ENCODE measurements around the gene MRC2.

The MRC2 gene

DNA sequence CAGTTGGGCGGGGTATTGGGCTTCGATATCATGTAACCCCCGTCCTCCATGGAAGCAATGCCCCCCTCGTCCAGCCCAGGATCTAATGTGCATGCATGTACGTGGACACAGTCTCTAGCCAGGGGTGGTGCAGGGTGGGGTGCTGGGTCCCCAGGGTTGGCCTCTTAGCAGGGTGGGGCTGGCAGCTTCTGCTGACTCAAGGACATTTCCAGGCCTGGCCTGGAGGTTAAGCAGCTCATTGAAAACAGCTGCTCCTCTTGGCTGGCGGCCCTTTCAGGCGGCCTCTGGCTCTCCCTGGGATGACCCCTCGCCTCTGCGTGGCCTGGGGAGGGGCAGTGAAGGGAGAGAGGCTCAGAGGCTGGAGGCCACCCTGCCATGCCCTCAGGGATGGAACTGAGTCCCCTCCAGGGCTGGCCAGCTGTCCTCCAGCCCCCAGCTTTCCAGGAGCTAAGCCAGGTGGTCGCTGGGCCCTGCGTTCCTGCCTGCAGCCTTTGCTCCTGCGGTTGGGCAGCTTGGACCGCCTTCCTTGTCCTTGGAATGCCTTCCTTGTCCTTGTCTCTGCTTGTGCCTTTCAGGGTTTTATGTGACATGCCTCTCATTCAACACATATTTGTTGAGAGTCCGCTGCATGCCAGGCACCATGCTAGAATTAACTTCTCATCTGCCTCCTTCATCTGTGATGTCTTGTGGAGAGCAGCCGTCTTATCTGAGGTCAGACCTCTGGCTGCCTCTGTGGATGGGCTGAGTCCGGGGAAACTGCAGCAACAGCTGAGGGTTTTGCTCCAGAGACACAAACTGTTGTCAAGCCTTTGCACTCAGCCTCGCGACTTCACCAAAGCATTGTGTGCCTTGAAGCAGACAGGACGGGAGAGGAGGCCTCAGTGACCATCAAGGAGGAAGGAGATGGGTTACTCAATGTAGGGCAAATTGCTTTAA lies 26.6 kb downstream of the MRC2 start:
- peaks cover 17% of the 10 kb centered on the region for H3K4me1 ChIP-seq (ENCODE audit: insufficient read depth, low read length)
- DNase-seq (no peak), ATAC-seq (ENCODE audit: insufficient read depth, low read depth) (0 out of 3 replicates have a peak, but pooled peaks have one; percentile 3)
- H3K9me3 ChIP-seq (ENCODE audit: insufficient read depth, low read length, severe bottlenecking) = no peaks in the 10 kb centered on the region
- H3K4me2 ChIP-seq (ENCODE audit: insufficient read depth, low read length) = no peak overlapping the region
- no peak overlapping the region for H2AFZ ChIP-seq (ENCODE audit: low read depth, low read length)
- no peak overlapping the region for H3K9ac ChIP-seq (ENCODE audit: low read depth, low read length)
- H4K20me1 ChIP-seq (ENCODE audit: insufficient read depth, low read length) = no peaks in the 10 kb centered on the region
- TF ChIP-seq, protein P1, sequence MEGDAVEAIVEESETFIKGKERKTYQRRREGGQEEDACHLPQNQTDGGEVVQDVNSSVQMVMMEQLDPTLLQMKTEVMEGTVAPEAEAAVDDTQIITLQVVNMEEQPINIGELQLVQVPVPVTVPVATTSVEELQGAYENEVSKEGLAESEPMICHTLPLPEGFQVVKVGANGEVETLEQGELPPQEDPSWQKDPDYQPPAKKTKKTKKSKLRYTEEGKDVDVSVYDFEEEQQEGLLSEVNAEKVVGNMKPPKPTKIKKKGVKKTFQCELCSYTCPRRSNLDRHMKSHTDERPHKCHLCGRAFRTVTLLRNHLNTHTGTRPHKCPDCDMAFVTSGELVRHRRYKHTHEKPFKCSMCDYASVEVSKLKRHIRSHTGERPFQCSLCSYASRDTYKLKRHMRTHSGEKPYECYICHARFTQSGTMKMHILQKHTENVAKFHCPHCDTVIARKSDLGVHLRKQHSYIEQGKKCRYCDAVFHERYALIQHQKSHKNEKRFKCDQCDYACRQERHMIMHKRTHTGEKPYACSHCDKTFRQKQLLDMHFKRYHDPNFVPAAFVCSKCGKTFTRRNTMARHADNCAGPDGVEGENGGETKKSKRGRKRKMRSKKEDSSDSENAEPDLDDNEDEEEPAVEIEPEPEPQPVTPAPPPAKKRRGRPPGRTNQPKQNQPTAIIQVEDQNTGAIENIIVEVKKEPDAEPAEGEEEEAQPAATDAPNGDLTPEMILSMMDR (IDR thresholded peaks at IDR 0.05; ENCODE audit: borderline replicate concordance, extremely low read depth, low read length, poor library complexity, severe bottlenecking) = no peak
- no peak for TF ChIP-seq EZH2 (IDR thresholded peaks at IDR 0.05; ENCODE audit: borderline replicate concordance, low read depth, low read length, severe bottlenecking)
- no peak overlapping the region for H3K27ac ChIP-seq (ENCODE audit: low read length)
- H3K4me3 ChIP-seq (ENCODE audit: low read depth in 1 of 2, low read length in 2 of 2) = no peak overlapping the region
- no peaks in the 10 kb centered on the region for H3K27me3 ChIP-seq (ENCODE audit: insufficient read depth, low read length, poor library complexity)
- no peaks in the 10 kb centered on the region for H3K79me2 ChIP-seq (ENCODE audit: insufficient read depth, low read length)
- H3K36me3 ChIP-seq (ENCODE audit: insufficient read depth, low read length) = 0 out of 2 replicates have a peak, but pooled peaks cover 4% of the 10 kb centered on the region

DNA sequence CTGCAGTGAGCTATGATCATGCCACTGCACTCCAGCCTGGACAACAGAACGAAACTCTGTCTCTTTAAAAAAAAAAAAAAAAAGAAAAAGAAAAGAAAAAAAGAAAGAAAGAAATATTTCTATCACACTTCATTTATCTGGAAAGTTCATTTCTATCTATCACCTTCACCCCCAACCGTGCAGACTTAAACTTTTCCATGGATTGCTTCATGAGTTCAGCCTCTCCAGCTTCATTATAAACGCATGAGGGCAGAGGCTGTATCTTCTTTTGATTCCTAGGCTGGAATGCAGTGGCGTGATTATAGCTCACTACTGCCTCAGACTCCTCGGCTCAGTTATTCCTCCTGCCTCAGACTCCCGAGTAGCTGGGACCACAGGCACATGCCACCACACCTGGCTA lies 28.2 kb downstream of the MRC2 start:
- H3K4me3 ChIP-seq (ENCODE audit: low read depth in 1 of 2, low read length in 2 of 2) = no peak overlapping the region
- H2AFZ ChIP-seq (ENCODE audit: low read depth, low read length) = no peak overlapping the region
- H3K9ac ChIP-seq (ENCODE audit: low read depth, low read length) = no peak overlapping the region
- no peak overlapping the region for H3K4me2 ChIP-seq (ENCODE audit: insufficient read depth, low read length)
- H3K36me3 ChIP-seq (ENCODE audit: insufficient read depth, low read length) = 0 out of 2 replicates have a peak, but pooled peaks cover 4% of the 10 kb centered on the region
- ATAC-seq (ENCODE audit: insufficient read depth, low read depth) = no peak
- no peaks in the 10 kb centered on the region for H3K79me2 ChIP-seq (ENCODE audit: insufficient read depth, low read length)
- H3K4me1 ChIP-seq (ENCODE audit: insufficient read depth, low read length) = peaks cover 17% of the 10 kb centered on the region
- no peaks in the 10 kb centered on the region for H4K20me1 ChIP-seq (ENCODE audit: insufficient read depth, low read length)
- no peak for DNase-seq
- H3K27ac ChIP-seq (ENCODE audit: low read length) = no peak overlapping the region
- peaks cover 6% of the 10 kb centered on the region for H3K9me3 ChIP-seq (ENCODE audit: insufficient read depth, low read length, severe bottlenecking)
- TF ChIP-seq, protein P1 (IDR thresholded peaks at IDR 0.05; ENCODE audit: borderline replicate concordance, extremely low read depth, low read length, poor library complexity, severe bottlenecking) = no peak
- TF ChIP-seq EZH2 (IDR thresholded peaks at IDR 0.05; ENCODE audit: borderline replicate concordance, low read depth, low read length, severe bottlenecking) = no peak
- no peaks in the 10 kb centered on the region for H3K27me3 ChIP-seq (ENCODE audit: insufficient read depth, low read length, poor library complexity)

DNA sequence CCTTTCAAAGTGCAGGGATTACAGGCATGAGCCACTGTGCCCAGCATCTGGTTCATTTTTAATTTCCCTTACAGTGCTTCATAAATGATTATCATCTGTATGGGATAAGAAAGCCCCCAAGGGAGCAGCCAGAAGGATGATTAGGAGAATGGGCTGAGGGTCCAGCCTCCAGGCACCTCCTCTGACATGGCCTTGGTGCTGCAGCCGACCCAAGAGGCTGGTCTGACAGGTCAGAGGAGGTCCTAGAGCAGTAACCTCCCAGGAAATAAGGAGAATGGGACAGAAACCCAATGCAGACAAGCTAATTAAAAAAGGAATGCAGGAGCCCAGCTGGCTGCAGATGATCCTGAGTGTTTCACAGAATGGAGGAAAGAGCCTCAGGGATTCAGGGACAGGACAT lies 29.0 kb downstream of the MRC2 start:
- no peak overlapping the region for H3K4me3 ChIP-seq (ENCODE audit: low read depth in 1 of 2, low read length in 2 of 2)
- TF ChIP-seq EZH2 (IDR thresholded peaks at IDR 0.05; ENCODE audit: borderline replicate concordance, low read depth, low read length, severe bottlenecking) = no peak
- H3K9ac ChIP-seq (ENCODE audit: low read depth, low read length) = no peak overlapping the region
- no peak overlapping the region for H3K27ac ChIP-seq (ENCODE audit: low read length)
- H3K36me3 ChIP-seq (ENCODE audit: insufficient read depth, low read length) = 0 out of 2 replicates have a peak, but pooled peaks cover 4% of the 10 kb centered on the region
- no peak for ATAC-seq (ENCODE audit: insufficient read depth, low read depth)
- no peak overlapping the region for H2AFZ ChIP-seq (ENCODE audit: low read depth, low read length)
- no peak for DNase-seq
- H3K4me2 ChIP-seq (ENCODE audit: insufficient read depth, low read length) = no peak overlapping the region
- no peaks in the 10 kb centered on the region for H4K20me1 ChIP-seq (ENCODE audit: insufficient read depth, low read length)
- H3K79me2 ChIP-seq (ENCODE audit: insufficient read depth, low read length) = no peaks in the 10 kb centered on the region
- no peaks in the 10 kb centered on the region for H3K27me3 ChIP-seq (ENCODE audit: insufficient read depth, low read length, poor library complexity)
- peaks cover 10% of the 10 kb centered on the region for H3K9me3 ChIP-seq (ENCODE audit: insufficient read depth, low read length, severe bottlenecking)
- H3K4me1 ChIP-seq (ENCODE audit: insufficient read depth, low read length) = peaks cover 17% of the 10 kb centered on the region

GRCh38 chr17:62657145-62657665 lies 29.7 kb downstream of the MRC2 start:
- no peak for ATAC-seq (ENCODE audit: insufficient read depth, low read depth)

More at GRCh38 chr17:62657145-62657665, 29.7 kb downstream of the MRC2 start:
- no peak overlapping the region for H3K27ac ChIP-seq (ENCODE audit: low read length)
- H3K27me3 ChIP-seq (ENCODE audit: insufficient read depth, low read length, poor library complexity) = no peaks in the 10 kb centered on the region
- H3K79me2 ChIP-seq (ENCODE audit: insufficient read depth, low read length) = no peaks in the 10 kb centered on the region
- H3K4me2 ChIP-seq (ENCODE audit: insufficient read depth, low read length) = no peak overlapping the region
- H3K4me3 ChIP-seq (ENCODE audit: low read depth in 1 of 2, low read length in 2 of 2) = no peak overlapping the region
- no peak for DNase-seq
- H4K20me1 ChIP-seq (ENCODE audit: insufficient read depth, low read length) = no peaks in the 10 kb centered on the region
- no peak overlapping the region for H3K9ac ChIP-seq (ENCODE audit: low read depth, low read length)
- H3K36me3 ChIP-seq (ENCODE audit: insufficient read depth, low read length) = 0 out of 2 replicates have a peak, but pooled peaks cover 4% of the 10 kb centered on the region
- peaks cover 10% of the 10 kb centered on the region for H3K9me3 ChIP-seq (ENCODE audit: insufficient read depth, low read length, severe bottlenecking)
- no peak for TF ChIP-seq EZH2 (IDR thresholded peaks at IDR 0.05; ENCODE audit: borderline replicate concordance, low read depth, low read length, severe bottlenecking)
- TF ChIP-seq, protein P1 (IDR thresholded peaks at IDR 0.05; ENCODE audit: borderline replicate concordance, extremely low read depth, low read length, poor library complexity, severe bottlenecking) = no peak
- H3K4me1 ChIP-seq (ENCODE audit: insufficient read depth, low read length) = peaks cover 15% of the 10 kb centered on the region
- H2AFZ ChIP-seq (ENCODE audit: low read depth, low read length) = no peak overlapping the region
